ENCODE results near the gene UNC5A.

UNC5A gene

GRCh38 chr5:176796411-176796810, 13.9 kb upstream of the UNC5A start:
- no peak overlapping the region for H2AK5ac ChIP-seq (ENCODE audit: low read length, severe bottlenecking)
- no peak overlapping the region for H3K4me3 ChIP-seq (ENCODE audit: insufficient read depth in 1 of 2, low read depth in 1 of 2, low read length in 2 of 2)
- H4K8ac ChIP-seq (ENCODE audit: low read length), result no peak overlapping the region
- no peak overlapping the region for H3K18ac ChIP-seq (ENCODE audit: low read depth in 1 of 2, low read length in 2 of 2)
- 66% methylated on average over 9 of the region's 9 CpGs for WGBS
- H3K9me3 ChIP-seq (ENCODE audit: control insufficient read depth, low read length), result no peaks in the 10 kb centered on the region
- H3K27me3 ChIP-seq (ENCODE audit: control insufficient read depth in 1 of 2, insufficient read depth in 1 of 2, low read length in 2 of 2), result peaks cover 29 to 88% of the 10 kb centered on the region in 2 experiments
- H3K79me1 ChIP-seq (replicated peaks; ENCODE audit: low read length, poor library complexity, severe bottlenecking), result no peaks in the 10 kb centered on the region
- no peak overlapping the region for H2BK120ac ChIP-seq (ENCODE audit: low read depth, low read length)
- DNase-seq, result no peak
- H3K4me2 ChIP-seq (ENCODE audit: low read length, poor library complexity, severe bottlenecking), result no peak overlapping the region
- no peaks in the 10 kb centered on the region for H3K36me3 ChIP-seq (ENCODE audit: control insufficient read depth in 1 of 2, insufficient read depth in 2 of 2, low read depth in 1 of 2, low read length in 2 of 2)
- H3K4me1 ChIP-seq (ENCODE audit: control insufficient read depth, insufficient read depth, low read depth, low read length), result peaks cover 8% of the 10 kb centered on the region
- H2BK12ac ChIP-seq (ENCODE audit: low read length in 2 of 2), result no peak overlapping the region
- no peak overlapping the region for H2BK15ac ChIP-seq (ENCODE audit: low read depth, poor library complexity, severe bottlenecking)
- no peak overlapping the region for H3K9ac ChIP-seq (ENCODE audit: low read length)
- no peak overlapping the region for H2AFZ ChIP-seq (ENCODE audit: low read depth, low read length)
- H3K14ac ChIP-seq (ENCODE audit: low read length in 2 of 2), result no peak overlapping the region
- no peak overlapping the region for H3K4ac ChIP-seq (ENCODE audit: low read depth in 1 of 2, low read length in 2 of 2)
- H3K23ac ChIP-seq (ENCODE audit: low read length in 2 of 2), result no peak overlapping the region
- H4K91ac ChIP-seq (ENCODE audit: low read length), result no peak overlapping the region
- H2BK5ac ChIP-seq (ENCODE audit: low read depth, low read length, poor library complexity, severe bottlenecking), result no peak overlapping the region
- no peak overlapping the region for H3K27ac ChIP-seq (ENCODE audit: low read length, poor library complexity, severe bottlenecking)

GRCh38 chr5:176796970-176797369, 13.4 kb upstream of the UNC5A start:
- Histone ChIP-seq H2BK15ac (ENCODE audit: low read depth, poor library complexity, severe bottlenecking) (no peak overlapping the region), H3K4me1 (ENCODE audit: control insufficient read depth, insufficient read depth, low read depth, low read length) (peaks cover 8% of the 10 kb centered on the region), H3K18ac (ENCODE audit: low read depth in 1 of 2, low read length in 2 of 2) (no peak overlapping the region), H3K4me2 (ENCODE audit: low read length, poor library complexity, severe bottlenecking) (no peak overlapping the region), H3K79me1 (replicated peaks; ENCODE audit: low read length, poor library complexity, severe bottlenecking) (no peaks in the 10 kb centered on the region), H3K27me3 (ENCODE audit: control insufficient read depth in 1 of 2, insufficient read depth in 1 of 2, low read length in 2 of 2) (peaks cover 33 to 88% of the 10 kb centered on the region in 2 experiments), H3K9ac (ENCODE audit: low read length) (no peak overlapping the region), H2AK5ac (ENCODE audit: low read length, severe bottlenecking) (no peak overlapping the region), H3K23ac (ENCODE audit: low read length in 2 of 2) (no peak overlapping the region), H3K4me3 (ENCODE audit: insufficient read depth in 1 of 2, low read depth in 1 of 2, low read length in 2 of 2) (no peak overlapping the region), H3K14ac (ENCODE audit: low read length in 2 of 2) (no peak overlapping the region), H3K4ac (ENCODE audit: low read depth in 1 of 2, low read length in 2 of 2) (no peak overlapping the region), H3K27ac (ENCODE audit: low read length, poor library complexity, severe bottlenecking) (no peak overlapping the region), H2AFZ (ENCODE audit: low read depth, low read length) (no peak overlapping the region), H3K9me3 (ENCODE audit: control insufficient read depth, low read length) (no peaks in the 10 kb centered on the region), H3K36me3 (ENCODE audit: control insufficient read depth in 1 of 2, insufficient read depth in 2 of 2, low read depth in 1 of 2, low read length in 2 of 2) (no peaks in the 10 kb centered on the region), H4K91ac (ENCODE audit: low read length) (no peak overlapping the region), H2BK12ac (ENCODE audit: low read length in 2 of 2) (no peak overlapping the region), H4K8ac (ENCODE audit: low read length) (no peak overlapping the region), H2BK5ac (ENCODE audit: low read depth, low read length, poor library complexity, severe bottlenecking) (no peak overlapping the region), H2BK120ac (ENCODE audit: low read depth, low read length) (no peak overlapping the region)
- no peak for DNase-seq
- 85% methylated on average over 1 of the region's 2 CpGs for WGBS

- Histone ChIP-seq H3K18ac (ENCODE audit: low read depth in 1 of 2, low read length in 2 of 2) (no peak overlapping the region), H2BK120ac (ENCODE audit: low read depth, low read length) (no peak overlapping the region)
- 86% methylated on average over 18 of the region's 21 CpGs for WGBS
Observed at GRCh38 chr5:176797456-176798050, 12.8 kb upstream of the UNC5A start.

GRCh38 chr5:176798086-176798876, 12.1 kb upstream of the UNC5A start:
- H3K4me3 ChIP-seq (ENCODE audit: insufficient read depth in 1 of 2, low read depth in 1 of 2, low read length in 2 of 2), result no peak overlapping the region
- H3K36me3 ChIP-seq (ENCODE audit: control insufficient read depth in 1 of 2, insufficient read depth in 2 of 2, low read depth in 1 of 2, low read length in 2 of 2), result no peaks in the 10 kb centered on the region
- H3K4me2 ChIP-seq (ENCODE audit: low read length, poor library complexity, severe bottlenecking), result no peak overlapping the region
- no peak overlapping the region for H3K18ac ChIP-seq (ENCODE audit: low read depth in 1 of 2, low read length in 2 of 2)
- no peak overlapping the region for H4K8ac ChIP-seq (ENCODE audit: low read length)
- no peaks in the 10 kb centered on the region for H3K79me1 ChIP-seq (replicated peaks; ENCODE audit: low read length, poor library complexity, severe bottlenecking)
- H2BK12ac ChIP-seq (ENCODE audit: low read length in 2 of 2), result no peak overlapping the region
- H2AFZ ChIP-seq (ENCODE audit: low read depth, low read length), result no peak overlapping the region
- H2BK5ac ChIP-seq (ENCODE audit: low read depth, low read length, poor library complexity, severe bottlenecking), result no peak overlapping the region
- no peak overlapping the region for H3K4ac ChIP-seq (ENCODE audit: low read depth in 1 of 2, low read length in 2 of 2)
- H3K27me3 ChIP-seq (ENCODE audit: control insufficient read depth in 1 of 2, insufficient read depth in 1 of 2, low read length in 2 of 2), result peaks cover 46 to 88% of the 10 kb centered on the region in 2 experiments
- H3K23ac ChIP-seq (ENCODE audit: low read length in 2 of 2), result no peak overlapping the region
- H4K91ac ChIP-seq (ENCODE audit: low read length), result no peak overlapping the region
- H3K14ac ChIP-seq (ENCODE audit: low read length in 2 of 2), result no peak overlapping the region
- no peak overlapping the region for H2BK120ac ChIP-seq (ENCODE audit: low read depth, low read length)
- 86% methylated on average over 32 of the region's 33 CpGs for WGBS
- DNase-seq, result no peak
- H3K9me3 ChIP-seq (ENCODE audit: control insufficient read depth, low read length), result no peaks in the 10 kb centered on the region
- no peak overlapping the region for H3K9ac ChIP-seq (ENCODE audit: low read length)
- no peak overlapping the region for H3K27ac ChIP-seq (ENCODE audit: low read length, poor library complexity, severe bottlenecking)
- no peak overlapping the region for H2BK15ac ChIP-seq (ENCODE audit: low read depth, poor library complexity, severe bottlenecking)
- peaks cover 5% of the 10 kb centered on the region for H3K4me1 ChIP-seq (ENCODE audit: control insufficient read depth, insufficient read depth, low read depth, low read length)
- no peak overlapping the region for H2AK5ac ChIP-seq (ENCODE audit: low read length, severe bottlenecking)

More at GRCh38 chr5:176797456-176798050, 12.8 kb upstream of the UNC5A start:
- H3K4me2 ChIP-seq (ENCODE audit: low read length, poor library complexity, severe bottlenecking), result no peak overlapping the region
- H2BK5ac ChIP-seq (ENCODE audit: low read depth, low read length, poor library complexity, severe bottlenecking), result no peak overlapping the region
- H3K23ac ChIP-seq (ENCODE audit: low read length in 2 of 2), result no peak overlapping the region
- no peak for DNase-seq
- no peak overlapping the region for H3K4ac ChIP-seq (ENCODE audit: low read depth in 1 of 2, low read length in 2 of 2)
- H3K79me1 ChIP-seq (replicated peaks; ENCODE audit: low read length, poor library complexity, severe bottlenecking), result no peaks in the 10 kb centered on the region
- H3K27me3 ChIP-seq (ENCODE audit: control insufficient read depth in 1 of 2, insufficient read depth in 1 of 2, low read length in 2 of 2), result peaks cover 39 to 88% of the 10 kb centered on the region in 2 experiments
- no peak overlapping the region for H3K9ac ChIP-seq (ENCODE audit: low read length)
- no peak overlapping the region for H2AFZ ChIP-seq (ENCODE audit: low read depth, low read length)
- no peak overlapping the region for H4K91ac ChIP-seq (ENCODE audit: low read length)
- H4K8ac ChIP-seq (ENCODE audit: low read length), result no peak overlapping the region
- no peak overlapping the region for H3K27ac ChIP-seq (ENCODE audit: low read length, poor library complexity, severe bottlenecking)
- H3K14ac ChIP-seq (ENCODE audit: low read length in 2 of 2), result peak overlapping the region in 1 of 2 experiments; percentile 74
- H3K9me3 ChIP-seq (ENCODE audit: control insufficient read depth, low read length), result no peaks in the 10 kb centered on the region
- no peak overlapping the region for H3K4me3 ChIP-seq (ENCODE audit: insufficient read depth in 1 of 2, low read depth in 1 of 2, low read length in 2 of 2)
- no peak overlapping the region for H2BK15ac ChIP-seq (ENCODE audit: low read depth, poor library complexity, severe bottlenecking)
- no peaks in the 10 kb centered on the region for H3K36me3 ChIP-seq (ENCODE audit: control insufficient read depth in 1 of 2, insufficient read depth in 2 of 2, low read depth in 1 of 2, low read length in 2 of 2)
- H2AK5ac ChIP-seq (ENCODE audit: low read length, severe bottlenecking), result no peak overlapping the region
- no peak overlapping the region for H2BK12ac ChIP-seq (ENCODE audit: low read length in 2 of 2)
- H3K4me1 ChIP-seq (ENCODE audit: control insufficient read depth, insufficient read depth, low read depth, low read length), result peaks cover 8% of the 10 kb centered on the region

Measured in mesenchymal stem cell (in vitro differentiated cells and primary cell).